ENCODE results near the gene ABCA2. TPM values are rescaled to one million over a fixed set of nuclear protein-coding genes. Genes with fewer than 3 reads are reported as not detected.

ABCA2 gene
- total and polyA plus RNA-seq, 12 donors, result 16.0 to 46.7 (median 28.1) TPM

GRCh38 chr9:136965771-136966484 lies 62.1 kb downstream of the ABCA2 start:
- intact Hi-C loops (cut with DNase I), result no loop called here
- H3K9me3 ChIP-seq, result no peaks in the 10 kb centered on the region
- peak; percentile 15 to 43 for DNase-seq
- H3K4me1 ChIP-seq, result peaks cover under 1 to 45% (median 20%) of the 10 kb centered on the region in 9 donors
- H3K4me3 ChIP-seq, result peak overlapping the region in 3 of 10 donors; percentile 8 to 28 (median 9)
- no peak for TF ChIP-seq CTCF (IDR thresholded peaks at IDR 0.05)
- H3K27me3 ChIP-seq, result no peaks in the 10 kb centered on the region
- no peaks in the 10 kb centered on the region for H3K36me3 ChIP-seq
- H3K27ac ChIP-seq, result no peak overlapping the region
- ATAC-seq, result peak in 3 of 8 donors; percentile 5 to 20 (median 16)
- WGBS, 2 donors, result 28% methylated on average over 23 of the region's 23 CpGs

- no peak for DNase-seq
- TF ChIP-seq CTCF (IDR thresholded peaks at IDR 0.05), result no peak
- H3K4me1 ChIP-seq, result peaks cover 3 to 48% (median 22%) of the 10 kb centered on the region in 9 donors
- intact Hi-C loops (cut with DNase I), result no loop called here
- H3K4me3 ChIP-seq, result no peak overlapping the region
- H3K27me3 ChIP-seq, result no peaks in the 10 kb centered on the region
- H3K36me3 ChIP-seq, result no peaks in the 10 kb centered on the region
- H3K9me3 ChIP-seq, result no peaks in the 10 kb centered on the region
- 90 to 91% methylated on average over 26 of the region's 26 CpGs for WGBS, 2 donors
- ATAC-seq, result no peak
- H3K27ac ChIP-seq, result no peak overlapping the region
Observed at GRCh38 chr9:136964833-136965422, 63.1 kb downstream of the ABCA2 start.

- peak in 1 of 8 donors; percentile 31 for ATAC-seq
- no peak for DNase-seq
- intact Hi-C loops (cut with DNase I), result no loop called here
- Histone ChIP-seq H3K27me3 (no peaks in the 10 kb centered on the region), H3K4me3 (no peak overlapping the region), H3K27ac (no peak overlapping the region), H3K9me3 (no peaks in the 10 kb centered on the region), H3K4me1 (peaks cover 3 to 48% (median 22%) of the 10 kb centered on the region in 9 donors), H3K36me3 (no peaks in the 10 kb centered on the region)
- no peak for TF ChIP-seq CTCF (IDR thresholded peaks at IDR 0.05)
- WGBS, 2 donors, result 68 to 80% methylated on average over 22 of the region's 22 CpGs
Observed at GRCh38 chr9:136964171-136964689, 63.8 kb downstream of the ABCA2 start.

- DNase-seq (no peak), ATAC-seq (no peak)
- 89 to 90% methylated on average over 12 of the region's 12 CpGs for WGBS, 2 donors
- TF ChIP-seq CTCF (IDR thresholded peaks at IDR 0.05), result no peak
- Histone ChIP-seq H3K27ac (no peak overlapping the region), H3K9me3 (no peaks in the 10 kb centered on the region), H3K4me3 (no peak overlapping the region), H3K36me3 (no peaks in the 10 kb centered on the region), H3K27me3 (no peaks in the 10 kb centered on the region), H3K4me1 (peaks cover 3 to 48% (median 22%) of the 10 kb centered on the region in 9 donors)
- intact Hi-C loops (cut with DNase I), result no loop called here
Observed at GRCh38 chr9:136963751-136964150, 64.3 kb downstream of the ABCA2 start.
